Activated T-helper 1 cell treated with anti-CD3 and anti-CD28 coated beads, Interleukin-2, amount 50 U/mL, for 16 hours (primary cell): Measurements from ENCODE around the gene DMWD.

ENCODE experiments used
- DNase-seq, 2 donors: peaks; one replicate each; pipeline ENCODE4 v3.0.0-alpha.2; 2020; ENCODE audit warnings: low read depth in 1 of 2, low spot score in 1 of 2

The DMWD gene, protein sequence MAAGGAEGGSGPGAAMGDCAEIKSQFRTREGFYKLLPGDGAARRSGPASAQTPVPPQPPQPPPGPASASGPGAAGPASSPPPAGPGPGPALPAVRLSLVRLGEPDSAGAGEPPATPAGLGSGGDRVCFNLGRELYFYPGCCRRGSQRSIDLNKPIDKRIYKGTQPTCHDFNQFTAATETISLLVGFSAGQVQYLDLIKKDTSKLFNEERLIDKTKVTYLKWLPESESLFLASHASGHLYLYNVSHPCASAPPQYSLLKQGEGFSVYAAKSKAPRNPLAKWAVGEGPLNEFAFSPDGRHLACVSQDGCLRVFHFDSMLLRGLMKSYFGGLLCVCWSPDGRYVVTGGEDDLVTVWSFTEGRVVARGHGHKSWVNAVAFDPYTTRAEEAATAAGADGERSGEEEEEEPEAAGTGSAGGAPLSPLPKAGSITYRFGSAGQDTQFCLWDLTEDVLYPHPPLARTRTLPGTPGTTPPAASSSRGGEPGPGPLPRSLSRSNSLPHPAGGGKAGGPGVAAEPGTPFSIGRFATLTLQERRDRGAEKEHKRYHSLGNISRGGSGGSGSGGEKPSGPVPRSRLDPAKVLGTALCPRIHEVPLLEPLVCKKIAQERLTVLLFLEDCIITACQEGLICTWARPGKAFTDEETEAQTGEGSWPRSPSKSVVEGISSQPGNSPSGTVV

DNA sequence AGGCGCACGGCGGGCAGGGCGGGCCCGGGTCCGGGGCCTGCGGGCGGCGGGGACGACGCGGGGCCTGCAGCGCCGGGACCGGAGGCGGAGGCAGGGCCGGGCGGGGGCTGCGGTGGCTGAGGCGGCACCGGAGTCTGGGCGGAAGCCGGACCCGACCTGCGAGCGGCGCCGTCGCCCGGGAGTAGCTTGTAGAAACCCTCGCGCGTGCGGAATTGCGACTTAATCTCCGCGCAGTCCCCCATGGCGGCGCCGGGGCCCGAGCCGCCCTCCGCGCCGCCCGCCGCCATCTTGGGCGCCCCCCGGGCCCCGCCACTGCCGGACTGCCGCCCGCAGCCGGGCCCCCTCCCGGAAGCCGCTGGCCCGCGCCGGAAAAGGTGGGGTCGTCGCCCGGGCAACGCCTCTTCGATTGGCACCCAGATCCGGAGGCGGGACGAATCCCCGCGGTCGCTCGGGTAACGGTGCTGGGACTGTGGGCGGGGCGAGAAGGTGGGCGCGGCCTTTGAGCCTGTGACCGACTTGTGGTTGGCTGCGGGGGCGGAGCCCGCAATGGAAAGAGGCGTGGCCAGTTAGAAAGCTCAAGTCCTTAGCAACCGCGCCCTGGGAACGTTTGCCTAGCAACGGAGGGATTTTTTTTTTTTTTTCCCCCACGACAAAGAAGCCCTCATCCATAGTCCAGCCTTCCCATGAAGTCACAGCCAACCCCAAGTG is at the start of gene DMWD:
Gene DMWD, minus strand, starts transcription at position 376 of the 708 bp plus-strand sequence. Its CDS starts 89 bp downstream, at position 287.
- peak; percentile 98 to 99 for DNase-seq

DNA sequence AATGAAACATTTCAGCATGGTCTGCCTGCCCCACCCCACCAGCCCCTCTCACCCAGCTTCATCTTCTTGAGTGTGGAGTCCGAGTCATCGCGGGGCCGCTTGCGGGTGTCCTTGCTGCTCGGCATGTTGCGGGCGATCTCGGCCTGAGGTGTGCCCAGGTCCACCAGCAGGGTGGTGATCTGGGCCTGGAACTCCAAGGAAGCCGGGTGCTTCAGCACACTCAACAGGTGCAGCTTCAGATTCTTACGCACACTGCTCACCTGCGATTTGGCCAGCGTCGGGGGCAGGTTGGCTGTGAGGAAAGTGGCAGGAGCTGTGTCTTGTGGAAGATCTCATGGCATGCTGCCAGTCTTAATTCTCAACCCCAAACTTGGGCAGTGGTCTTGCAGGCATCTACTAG is 49.6 kb upstream of the DMWD start:
- no peak for DNase-seq

DNA sequence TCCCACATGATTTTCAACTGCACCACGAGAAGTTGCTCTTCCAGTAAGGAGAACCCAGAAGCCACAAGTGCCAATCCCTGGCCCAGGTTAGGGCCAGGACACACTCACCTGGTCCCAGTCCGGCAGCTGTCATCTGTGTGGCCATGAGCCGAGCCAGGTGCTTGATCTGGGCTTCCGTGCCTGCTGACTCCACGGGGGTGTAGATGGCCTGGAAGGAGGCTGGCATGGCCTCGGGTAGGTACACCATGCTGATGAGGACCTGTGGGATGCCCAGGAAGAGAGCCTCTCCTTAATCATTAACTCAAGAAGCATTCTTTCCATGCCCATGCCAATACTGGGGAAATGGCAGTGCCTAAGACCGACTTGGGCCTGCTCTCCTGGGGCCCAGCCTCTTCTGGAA is 42.3 kb upstream of the DMWD start:
- DNase-seq: no peak

DNA sequence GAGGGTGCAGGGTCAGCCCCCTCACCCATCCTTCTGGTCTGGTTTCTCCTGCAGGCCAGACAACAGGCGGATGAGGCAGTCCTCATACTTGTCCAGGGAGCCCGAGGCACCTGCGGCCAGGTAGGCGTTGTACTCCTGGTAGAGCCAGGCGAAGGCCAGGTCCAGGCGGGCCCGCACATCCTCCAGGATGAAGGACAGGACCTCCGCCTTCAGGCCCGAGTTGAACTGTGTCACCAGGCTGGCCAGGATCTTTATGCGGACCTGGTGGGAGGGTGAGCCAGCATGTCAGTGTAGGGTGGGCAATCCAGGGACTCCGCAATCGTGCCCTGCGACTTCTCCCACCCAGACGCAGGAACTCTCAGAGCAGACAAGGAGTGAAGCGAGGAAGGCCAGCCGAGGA is 36.3 kb upstream of the DMWD start:
- no peak for DNase-seq

DNA sequence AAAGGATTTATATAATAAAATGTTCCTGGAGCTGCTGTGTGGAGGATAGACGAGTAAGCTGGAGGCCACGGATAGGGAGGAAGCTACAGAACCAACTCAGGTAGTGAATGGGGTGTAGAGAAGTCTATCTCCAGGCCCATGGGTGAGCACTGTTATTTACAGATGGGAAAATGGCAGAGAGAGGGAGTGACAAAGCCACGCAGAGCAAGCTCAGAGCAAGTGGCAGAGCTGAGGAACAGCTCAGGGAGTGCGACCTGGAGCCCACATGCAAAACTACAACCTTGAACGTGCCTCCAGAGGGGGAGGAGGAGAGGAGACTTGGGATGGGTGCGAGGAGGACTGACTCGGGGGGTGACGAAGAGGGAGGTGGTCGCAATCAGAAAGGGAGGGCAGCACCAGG is 35.9 kb upstream of the DMWD start:
- no peak for DNase-seq

DNA sequence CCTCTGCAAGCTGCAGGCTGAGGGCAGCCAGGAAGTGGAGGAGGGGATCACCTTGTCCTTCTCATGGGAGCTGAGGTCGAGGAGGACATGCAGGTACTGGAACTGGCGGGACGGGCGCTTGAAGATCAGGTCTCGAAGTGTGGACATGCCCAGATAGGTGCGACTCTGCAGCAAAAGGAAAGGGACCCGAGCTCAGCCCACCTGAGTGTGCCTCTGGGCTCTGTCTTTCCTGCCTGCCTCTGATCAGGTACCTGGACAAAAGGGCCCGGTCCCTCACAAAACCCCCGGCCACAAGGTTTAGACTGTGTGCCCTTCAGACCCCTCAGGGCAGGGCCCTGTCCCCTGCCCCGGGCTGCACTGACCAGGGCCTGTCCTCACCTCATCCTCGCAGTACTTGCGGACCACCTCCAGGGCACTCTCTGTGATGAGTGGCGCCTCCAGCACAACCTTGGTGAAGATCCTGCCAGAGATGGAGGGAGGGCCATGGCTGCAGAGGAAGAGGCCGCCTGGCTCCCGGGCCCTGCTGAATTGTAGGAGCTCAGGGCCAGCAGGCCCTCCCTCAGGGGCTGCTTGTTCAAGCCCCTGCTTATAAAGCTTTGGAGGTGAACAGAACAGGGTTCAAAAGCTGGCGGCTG is 34.9 kb upstream of the DMWD start:
- no peak for DNase-seq

DNA sequence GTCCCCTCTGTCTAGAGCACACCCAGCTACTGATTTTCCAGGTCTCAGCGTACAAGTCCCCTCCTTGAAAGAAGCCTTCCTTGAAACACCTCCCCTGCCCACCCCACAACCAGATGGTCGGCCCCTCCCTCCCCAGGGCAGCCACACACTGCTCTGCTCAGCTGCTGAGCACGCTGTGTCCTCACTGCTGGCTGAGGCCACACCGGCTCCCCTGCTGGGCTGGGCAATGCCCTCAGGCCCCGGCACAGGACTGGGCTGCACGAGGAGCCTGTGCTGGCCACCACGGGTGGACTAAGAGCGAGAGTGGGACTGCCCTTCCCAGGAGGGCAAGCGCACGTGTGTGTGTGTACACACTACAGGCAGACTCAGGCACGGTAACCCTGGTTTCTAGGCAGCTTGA is 34.3 kb upstream of the DMWD start:
- no peak for DNase-seq

DNA sequence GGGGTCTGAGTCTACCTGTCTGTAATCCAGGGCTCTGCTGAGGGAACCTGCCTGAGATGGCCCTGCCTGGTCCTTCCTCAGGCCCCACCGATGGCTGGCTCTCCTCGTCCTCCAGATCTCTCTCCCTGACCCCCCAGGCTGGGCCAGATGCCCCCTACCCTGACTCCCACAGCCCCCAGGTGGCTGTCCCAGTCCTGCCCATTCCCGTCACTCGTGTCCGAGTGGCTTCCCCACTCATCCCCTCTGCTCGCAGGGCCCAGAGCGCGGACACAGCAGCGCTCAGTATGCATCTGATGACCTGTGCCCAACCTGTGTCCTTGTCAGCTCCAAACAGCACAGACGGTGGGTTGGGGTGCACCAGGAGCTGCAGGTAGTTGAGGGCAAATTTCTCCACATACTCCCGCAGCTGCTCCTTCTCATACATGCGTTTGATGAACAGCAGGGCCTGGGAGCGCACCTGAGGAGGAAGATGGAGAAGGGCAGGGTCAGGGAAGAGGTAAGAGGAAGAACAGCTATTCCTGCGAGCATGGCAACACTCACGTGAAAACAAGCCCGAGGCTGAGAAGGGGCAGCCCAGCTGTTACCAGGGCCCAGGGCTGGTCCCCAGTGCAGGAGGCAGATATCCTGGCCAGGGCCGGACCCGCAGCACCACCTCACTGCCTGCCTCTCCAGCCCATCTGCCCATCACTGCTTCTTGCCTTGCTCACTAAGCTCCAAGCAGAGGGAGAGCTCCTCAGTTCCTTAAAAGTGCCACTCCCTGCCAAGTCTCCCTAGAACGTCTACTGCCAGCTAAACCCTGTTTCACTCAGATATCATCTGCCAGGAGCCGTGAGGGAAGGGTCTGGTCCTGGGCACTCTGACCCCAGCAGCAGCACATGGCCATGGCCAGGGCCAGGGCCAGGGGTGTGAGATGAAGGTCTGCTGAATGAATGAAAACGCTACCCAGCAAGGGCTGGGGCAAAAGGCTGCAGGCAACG is 33.6 kb upstream of the DMWD start:
- no peak for DNase-seq

DNA sequence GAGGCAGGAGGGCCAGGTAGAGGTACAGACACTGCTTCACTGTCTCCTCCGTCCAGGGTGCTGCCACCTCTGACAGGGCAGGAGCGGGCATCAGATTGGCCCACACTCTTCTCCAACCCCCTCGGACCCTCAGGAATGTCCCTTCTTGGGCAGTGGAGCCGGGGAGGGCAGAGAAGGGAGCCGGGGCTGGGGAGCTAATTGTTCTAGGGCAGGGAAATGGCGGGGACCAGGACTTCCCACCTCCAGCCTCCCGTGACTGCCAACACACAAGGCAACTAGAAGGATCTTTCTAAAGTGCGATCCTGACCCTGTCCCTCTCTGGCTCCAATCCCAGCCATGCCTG is 32.6 kb upstream of the DMWD start:
- no peak for DNase-seq

DNA sequence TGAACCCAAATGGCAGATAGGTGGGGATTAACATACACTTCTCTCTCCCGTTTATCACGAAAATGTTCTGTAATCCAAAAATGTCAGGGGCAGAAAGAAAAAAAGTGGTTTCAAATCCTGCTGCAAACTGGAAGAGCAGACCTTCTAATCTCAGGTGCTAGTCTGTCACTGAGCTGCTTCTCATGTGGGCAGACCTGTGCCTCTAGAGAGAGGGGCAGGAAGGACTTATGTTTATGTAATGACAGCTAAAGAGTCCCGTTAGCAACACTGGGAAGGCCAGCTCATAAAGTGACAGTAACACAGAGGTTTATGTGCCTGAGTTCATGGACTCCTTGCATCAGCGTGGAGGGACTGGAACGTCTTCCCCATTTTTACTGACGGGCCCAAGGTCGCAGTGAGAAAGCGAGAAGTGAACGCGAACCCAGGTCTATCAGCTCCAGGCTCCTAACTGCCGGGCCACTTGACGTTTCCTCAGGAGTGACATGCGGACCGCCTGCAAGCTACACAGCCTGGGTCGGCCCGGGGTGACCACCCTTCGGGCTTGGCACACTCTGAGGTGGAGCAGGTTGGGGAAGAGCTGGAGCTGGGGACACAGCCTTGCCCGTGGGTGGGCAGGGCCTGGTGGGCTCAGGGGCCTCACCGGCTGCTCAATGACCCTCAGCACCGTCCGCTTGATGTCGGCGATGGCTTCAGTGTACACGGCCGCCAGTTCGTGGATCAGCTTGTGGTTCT is 32.1 kb upstream of the DMWD start:
- DNase-seq: no peak

DNA sequence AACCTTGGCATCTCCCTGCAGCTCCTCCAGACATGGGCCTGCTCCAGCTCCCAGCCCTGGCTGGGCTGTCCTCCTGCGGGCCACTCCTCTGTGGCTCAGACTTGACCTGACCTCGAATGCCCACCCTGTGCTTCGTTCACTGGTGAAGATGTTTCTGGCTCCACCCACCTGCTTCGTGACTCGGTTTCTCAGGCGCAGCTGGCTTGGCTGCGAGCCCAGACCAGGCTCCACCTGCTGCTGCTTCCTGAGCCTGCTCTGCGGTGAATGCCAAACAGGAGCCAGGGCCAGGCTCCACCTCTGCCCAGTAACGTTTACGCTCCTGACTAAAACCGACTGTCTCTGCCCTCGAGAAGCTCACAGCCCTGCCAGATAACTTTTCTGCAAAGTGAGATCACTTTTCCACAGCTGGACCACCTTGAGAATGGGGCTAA is 31.4 kb upstream of the DMWD start:
- no peak for DNase-seq

DNA sequence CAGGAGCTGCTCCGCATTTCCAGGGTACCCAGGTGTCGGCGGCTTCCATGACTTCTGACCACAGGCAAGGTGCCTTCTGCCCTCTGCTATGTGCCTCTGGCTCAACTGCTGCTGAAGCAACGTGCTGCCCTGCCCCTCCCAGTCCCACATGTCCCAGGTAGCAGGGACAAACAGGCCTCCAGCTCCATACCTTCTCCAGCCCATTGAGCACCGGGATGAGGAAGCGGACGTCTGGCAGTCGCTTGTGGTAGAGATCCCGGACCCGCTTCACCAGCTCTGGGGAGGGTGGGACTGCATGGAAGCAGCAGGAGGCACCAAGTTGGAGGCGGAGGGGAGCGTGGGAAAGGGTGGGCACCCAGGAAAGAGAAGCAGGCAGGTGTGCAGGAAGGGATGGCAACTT is 30.5 kb upstream of the DMWD start:
- DNase-seq: no peak

DNA sequence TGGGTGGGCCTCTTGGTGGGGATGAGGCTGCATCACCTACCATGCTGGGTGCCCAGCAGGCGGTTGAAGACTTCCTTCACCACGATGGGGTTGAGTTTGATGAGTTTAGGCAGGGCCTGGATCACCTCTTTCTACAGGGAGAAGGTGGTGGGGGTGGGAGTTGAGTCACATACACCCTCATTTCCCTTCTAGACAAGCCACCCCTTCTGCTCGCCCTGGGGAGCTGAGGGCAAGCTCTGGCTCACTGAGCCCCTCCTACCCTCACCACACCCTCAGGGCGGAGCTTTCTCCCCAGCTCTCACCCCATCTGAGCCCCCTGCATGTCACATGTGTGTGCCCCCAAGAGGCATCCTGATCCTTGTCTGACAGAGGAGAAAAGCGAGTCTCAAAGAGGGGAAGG is 30.1 kb upstream of the DMWD start:
- no peak for DNase-seq

DNA sequence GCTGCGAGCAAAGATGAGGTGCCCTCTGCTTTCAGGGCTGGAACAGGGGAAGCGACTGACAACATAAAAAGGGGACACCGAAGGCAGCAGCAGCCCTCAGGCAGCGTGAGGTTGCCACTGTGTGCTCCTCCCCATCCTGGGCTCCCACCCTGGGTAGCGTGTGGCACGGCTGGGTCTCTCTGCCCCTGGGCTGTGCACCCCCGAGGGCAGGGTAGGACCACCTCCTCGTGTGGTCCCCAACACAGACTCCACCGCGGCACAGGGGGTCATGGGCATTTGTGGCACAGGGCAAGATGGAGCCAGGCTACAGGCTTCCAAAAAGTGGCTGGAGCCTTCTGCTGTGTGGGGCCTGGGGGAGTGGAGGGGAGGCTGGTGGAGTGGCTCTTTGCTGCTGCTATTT is 28.9 kb upstream of the DMWD start:
- no peak for DNase-seq

DNA sequence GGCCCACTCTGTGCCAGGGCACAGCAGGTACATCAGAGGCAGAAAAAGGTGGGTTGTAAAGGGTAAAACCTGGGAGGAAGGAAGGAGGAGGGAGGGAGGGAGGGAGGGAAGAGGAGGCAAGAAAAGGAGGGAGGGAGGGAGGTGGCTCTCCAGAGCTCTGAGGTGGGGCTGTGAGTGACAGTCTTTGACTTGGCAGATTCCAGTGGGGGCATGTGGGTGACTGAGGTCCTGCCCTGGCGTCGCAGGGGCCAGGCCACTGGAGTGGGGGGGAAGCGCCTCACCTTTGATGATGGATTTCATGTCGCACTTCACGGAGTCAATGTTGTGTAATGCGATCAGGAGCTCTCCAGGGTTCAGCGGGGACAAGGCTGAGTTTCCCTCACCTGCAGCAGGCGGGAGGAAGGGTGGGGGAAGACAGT is 28.5 kb upstream of the DMWD start:
- no peak for DNase-seq

DNA sequence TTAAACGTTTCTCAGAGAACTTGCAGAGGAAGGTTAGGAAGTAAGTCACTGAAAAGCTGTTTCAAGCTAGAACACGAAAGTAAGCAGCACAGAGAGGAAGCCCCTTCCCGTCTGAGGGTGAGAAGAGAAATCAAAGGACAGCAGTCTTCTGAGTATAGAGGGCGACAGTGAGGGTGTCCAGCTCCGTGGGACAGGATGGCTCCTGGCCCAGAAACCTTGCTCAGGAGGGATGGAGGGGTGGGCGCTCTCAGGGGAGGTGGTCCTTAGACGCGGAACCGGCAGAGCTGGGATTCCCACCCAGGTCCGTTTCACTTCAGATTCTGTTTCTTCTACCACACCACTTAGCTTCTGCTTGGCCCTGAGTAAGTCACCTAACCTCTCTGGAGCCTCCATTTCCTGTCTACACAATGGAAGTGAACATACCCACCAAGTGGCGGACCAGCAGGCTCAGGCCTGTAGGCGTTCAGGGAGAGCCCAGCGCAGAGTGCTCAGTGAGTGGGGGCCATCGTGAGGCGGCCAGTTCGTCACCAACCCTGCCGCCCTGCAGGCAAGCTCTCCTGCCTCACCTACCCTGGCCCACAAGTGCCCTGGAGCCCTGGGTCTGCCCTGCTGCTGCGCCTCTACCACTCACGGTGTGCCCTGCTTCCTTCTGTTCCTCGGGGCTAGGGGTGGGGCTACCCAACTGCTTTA is 27.9 kb upstream of the DMWD start:
- DNase-seq: no peak

DNA sequence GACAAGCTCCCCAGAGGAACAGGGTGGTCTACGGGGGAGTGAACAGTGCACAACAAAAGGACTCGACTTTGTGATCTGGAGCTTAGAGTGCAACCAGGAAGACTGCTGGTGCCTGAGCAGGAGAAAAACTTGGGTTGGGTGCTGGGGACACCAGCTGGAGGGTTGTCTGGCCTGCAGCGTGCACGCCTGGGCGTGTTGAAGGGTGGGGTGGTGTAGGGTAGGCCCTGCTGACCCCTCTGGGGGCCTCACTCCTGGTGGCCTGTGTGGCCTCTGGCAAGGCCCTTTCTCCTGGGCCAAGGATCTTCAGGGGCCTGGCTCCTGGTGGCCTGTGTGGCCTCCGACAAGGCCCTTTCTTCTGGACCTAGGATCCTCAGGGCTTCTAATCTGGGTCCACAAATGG is 27.1 kb upstream of the DMWD start:
- DNase-seq: no peak

DNA sequence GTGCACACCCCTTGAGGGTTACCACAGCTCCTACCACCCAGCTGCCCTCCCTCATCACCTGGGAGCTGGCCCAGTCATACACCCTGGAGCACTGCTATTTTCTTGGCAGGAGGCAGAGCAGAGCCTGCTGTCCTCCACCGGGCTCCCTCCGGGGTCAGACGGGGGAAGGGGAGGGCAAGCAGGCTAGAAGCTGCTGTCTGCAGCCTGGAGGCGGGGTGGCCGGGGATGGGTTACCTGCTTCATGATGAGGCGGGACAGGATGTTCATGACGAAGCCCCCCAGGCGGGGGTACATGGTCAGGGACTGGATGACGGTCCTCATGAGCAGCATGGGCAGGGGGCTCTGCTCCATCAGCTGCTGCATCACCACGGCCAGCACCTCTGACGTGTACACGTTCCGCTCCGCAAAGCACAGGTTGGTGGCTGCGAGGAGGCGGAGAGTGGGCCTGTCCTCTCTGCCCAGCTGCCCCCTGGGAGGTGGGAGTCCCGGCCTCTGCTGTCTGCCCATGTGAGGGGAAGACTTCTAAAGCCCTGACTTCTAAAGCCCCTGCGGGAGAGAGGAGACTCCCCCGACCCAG is 25.2 kb upstream of the DMWD start:
- DNase-seq: no peak
